GM18502 (cell line): ENCODE data around the gene SIX2.

Experiments used
- ATAC-seq: cut with Tn5 transposase; IDR thresholded peaks from one replicate; pipeline ENCODE4 v1.9.1; 2021; ENCODE audit warnings: mild to moderate bottlenecking; ENCODE audit not compliant: unreplicated experiment, poor library complexity

SIX2 gene

GRCh38 chr2:45003579-45004551, 5.4 kb downstream of the SIX2 start:
- no peak for ATAC-seq

- ATAC-seq, result no peak
Measured at GRCh38 chr2:45002686-45003085, 6.6 kb downstream of the SIX2 start.

GRCh38 chr2:45001869-45002385, 7.3 kb downstream of the SIX2 start:
- ATAC-seq, result no peak

- ATAC-seq, result no peak
Measured at GRCh38 chr2:45000921-45001868, 8.1 kb downstream of the SIX2 start.

- ATAC-seq, result no peak
Measured at GRCh38 chr2:45000341-45000901, 8.8 kb downstream of the SIX2 start.

- no peak for ATAC-seq
Measured at GRCh38 chr2:44999540-44999939, 9.7 kb downstream of the SIX2 start.

- ATAC-seq, result no peak
Measured at GRCh38 chr2:44997963-44998362, 11.3 kb downstream of the SIX2 start.

- no peak for ATAC-seq
Measured at GRCh38 chr2:44996356-44996755, 12.9 kb downstream of the SIX2 start.

- no peak for ATAC-seq
Measured at GRCh38 chr2:44994377-44994776, 14.9 kb downstream of the SIX2 start.

GRCh38 chr2:44989176-44989575, 20.1 kb downstream of the SIX2 start:
- no peak for ATAC-seq

GRCh38 chr2:44983836-44984604, 25.2 kb downstream of the SIX2 start:
- no peak for ATAC-seq

GRCh38 chr2:44981714-44982108, 27.5 kb downstream of the SIX2 start:
- ATAC-seq, result no peak

GRCh38 chr2:44980751-44981713, 28.2 kb downstream of the SIX2 start:
- no peak for ATAC-seq

GRCh38 chr2:44979581-44979980, 29.7 kb downstream of the SIX2 start:
- ATAC-seq, result no peak

- no peak for ATAC-seq
Measured at GRCh38 chr2:44975571-44976450, 33.4 kb downstream of the SIX2 start.

GRCh38 chr2:44974064-44974715, 35.1 kb downstream of the SIX2 start:
- no peak for ATAC-seq
